Stimulated activated CD8-positive, alpha-beta memory T cell treated with anti-CD3 and anti-CD28 coated beads, Interleukin-2, amount 100 ng/mL, for 1 hour (primary cell): ENCODE measurements around the gene ZNF614.
"Not testable (repeated sequence)": the region's sequence is repeated elsewhere in the genome, so short reads cannot be mapped to it uniquely, and the experiment has no call there.

Experiments used
- DNase-seq, 2 donors: peaks; one replicate each; pipeline ENCODE4 v3.0.0-alpha.2; 2020; ENCODE audit warnings: low read depth in 2 of 2

The ZNF614 gene

DNA sequence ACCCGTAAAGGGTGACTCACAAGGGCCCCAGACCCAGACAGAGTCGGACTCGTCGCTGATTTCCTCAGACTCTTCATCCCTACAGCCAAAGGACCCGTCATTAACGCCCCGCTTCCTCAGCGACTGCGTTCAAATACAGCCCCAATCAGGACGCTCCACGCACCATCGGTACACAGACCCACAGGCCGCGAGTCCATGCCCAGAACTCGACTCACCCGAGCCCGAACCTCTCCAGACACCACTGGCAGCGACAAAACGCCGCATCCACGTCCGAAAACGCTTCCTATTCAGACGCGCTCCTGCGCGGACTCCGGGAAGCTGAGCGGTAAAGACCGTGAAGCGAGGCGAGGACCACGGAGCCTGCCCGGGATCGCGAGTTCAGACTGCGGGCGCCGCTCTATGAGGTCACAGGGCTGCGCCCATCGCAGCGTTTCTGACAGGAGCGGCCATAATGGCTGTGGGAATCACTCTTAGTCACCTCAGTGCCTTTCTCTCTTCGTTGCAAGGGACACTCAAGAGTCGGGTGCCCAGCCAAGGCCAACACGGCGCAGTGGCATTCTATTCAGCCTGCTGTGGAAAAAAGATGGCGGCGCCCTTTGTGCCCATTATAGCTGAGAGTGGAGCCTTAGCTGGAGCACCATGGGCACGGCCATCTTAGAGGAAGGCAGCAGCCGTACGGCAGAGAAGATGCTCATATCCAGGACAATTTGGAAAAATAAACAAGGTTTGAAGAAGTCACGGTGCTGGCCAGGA, at the start of gene ZNF614:
ZNF614 (minus strand) TSS at position 353 of the 753 bp plus-strand sequence. CDS start 2,634 bp downstream, outside the sequence.
- DNase-seq: peak; percentile 69 to 71

DNA sequence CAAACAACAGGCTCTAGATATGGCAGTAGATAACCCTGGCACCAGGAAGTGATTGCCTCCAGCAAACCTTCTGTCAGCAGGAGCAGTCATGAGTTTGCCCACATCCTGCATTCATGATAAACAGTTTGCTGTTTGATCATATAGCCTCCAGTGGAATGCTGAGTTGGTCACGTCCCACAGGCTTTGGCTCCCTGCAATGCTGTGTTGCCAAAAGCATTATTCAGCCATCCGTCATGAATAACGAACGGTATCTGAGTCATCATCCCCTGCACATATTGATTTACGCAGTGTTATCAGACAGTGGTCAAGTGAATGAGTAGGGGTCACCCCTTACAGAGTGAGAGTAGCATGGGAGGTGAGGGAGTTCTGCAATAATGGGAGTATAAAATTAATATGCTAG, 42.3 kb upstream of the ZNF614 start:
- DNase-seq: no peak

DNA sequence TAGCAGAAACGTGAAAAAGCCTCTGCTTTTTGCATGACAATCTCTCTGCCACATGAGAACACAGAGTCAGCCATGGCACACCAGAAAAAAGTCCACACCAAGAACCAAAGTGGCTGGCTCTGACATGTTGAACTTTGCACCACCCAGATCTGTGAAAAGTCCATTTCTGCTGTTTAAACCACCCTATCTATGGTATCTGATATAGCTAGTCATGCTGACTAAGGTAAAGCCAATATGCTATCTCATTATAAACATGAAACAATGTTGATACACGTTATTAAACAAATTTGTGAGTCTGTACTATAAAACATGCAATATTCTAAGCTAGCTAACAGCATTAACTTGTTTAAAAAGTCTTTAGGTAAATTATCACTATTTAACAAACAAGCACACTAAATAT, 41.5 kb upstream of the ZNF614 start:
- no peak for DNase-seq

DNA sequence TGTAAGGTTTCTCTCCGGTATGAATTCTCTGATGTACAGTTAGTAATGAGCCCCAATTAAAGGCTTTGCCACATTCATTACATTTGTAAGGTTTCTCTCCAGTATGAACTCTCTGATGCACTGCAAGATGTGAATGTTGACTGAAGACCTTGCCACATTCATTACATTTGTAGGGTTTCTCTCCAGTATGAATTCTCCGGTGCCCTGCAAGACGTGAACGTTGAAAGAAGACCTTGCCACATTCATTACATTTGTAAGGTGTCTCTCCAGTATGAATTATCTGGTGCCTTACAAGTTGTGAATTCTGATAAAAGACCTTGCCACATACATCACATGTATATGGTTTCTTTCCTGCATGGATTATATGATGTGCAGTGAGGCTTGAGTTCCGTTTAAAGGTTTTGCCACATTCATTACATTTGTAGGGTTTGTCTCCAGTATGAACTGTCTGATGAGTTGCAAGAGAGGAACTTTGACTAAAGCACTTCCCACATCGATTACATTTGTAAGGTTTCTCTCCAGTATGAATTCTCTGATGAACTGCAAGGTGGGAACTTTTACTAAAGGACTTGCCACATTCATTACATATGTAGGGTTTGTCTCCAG, 38.2 kb upstream of the ZNF614 start:
- DNase-seq: no peak

DNA sequence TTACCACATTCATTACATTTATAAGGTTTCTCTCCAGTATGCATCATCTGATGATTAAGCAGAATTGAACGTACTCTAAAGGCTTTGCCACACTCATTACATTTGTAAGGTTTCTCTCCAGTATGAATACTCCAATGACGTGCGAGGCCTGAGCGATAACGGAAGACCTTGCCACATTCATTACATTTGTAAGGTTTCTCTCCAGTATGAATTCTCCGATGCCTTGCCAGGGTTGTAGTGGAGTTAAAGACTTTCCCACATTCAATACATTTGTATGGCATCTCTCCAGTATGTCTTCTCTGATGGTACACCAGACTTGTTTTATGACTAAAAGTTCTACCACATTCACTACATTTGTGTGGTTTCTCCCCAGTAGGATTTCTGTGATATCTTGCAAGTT, 37.2 kb upstream of the ZNF614 start:
- no peak for DNase-seq

DNA sequence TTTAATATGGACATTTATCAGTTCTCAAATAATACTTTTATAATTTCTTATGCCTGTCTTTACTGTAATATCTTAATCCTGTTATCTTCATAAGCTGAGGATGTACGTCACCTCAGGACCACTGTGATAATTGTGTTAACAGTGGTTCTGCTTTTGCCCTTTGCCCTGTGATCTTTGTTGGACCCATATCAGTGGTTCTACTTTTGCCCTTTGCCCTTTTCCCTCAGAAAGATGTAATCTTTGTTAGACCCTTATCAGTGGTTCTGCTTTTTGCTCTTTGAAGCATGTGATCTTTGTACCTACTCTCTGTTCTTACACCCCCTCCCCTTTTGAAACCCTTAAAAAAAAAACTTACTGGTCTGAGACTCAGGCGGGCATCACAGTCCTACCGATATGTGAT, 28.3 kb upstream of the ZNF614 start:
- DNase-seq: not testable (repeated sequence)

DNA sequence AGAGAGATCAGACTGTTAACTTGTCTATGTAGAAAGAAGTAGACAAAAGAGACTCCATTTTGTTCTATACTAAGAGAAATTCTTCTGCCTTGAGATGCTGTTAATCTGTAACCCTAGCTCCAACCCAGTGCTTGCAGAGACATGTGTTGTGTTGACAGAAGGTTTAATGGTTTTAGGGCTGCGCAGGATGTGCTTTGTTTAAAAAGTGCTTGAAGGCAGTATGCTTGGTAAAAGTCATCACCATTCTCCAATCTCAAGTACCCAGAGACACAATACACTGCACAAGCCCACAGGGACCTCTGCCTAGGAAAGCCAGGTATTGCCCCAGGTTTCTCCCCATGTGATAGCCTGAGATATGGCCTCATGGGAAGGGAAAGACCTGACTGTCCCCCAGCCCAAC, 23.6 kb upstream of the ZNF614 start:
- not testable (repeated sequence) for DNase-seq

DNA sequence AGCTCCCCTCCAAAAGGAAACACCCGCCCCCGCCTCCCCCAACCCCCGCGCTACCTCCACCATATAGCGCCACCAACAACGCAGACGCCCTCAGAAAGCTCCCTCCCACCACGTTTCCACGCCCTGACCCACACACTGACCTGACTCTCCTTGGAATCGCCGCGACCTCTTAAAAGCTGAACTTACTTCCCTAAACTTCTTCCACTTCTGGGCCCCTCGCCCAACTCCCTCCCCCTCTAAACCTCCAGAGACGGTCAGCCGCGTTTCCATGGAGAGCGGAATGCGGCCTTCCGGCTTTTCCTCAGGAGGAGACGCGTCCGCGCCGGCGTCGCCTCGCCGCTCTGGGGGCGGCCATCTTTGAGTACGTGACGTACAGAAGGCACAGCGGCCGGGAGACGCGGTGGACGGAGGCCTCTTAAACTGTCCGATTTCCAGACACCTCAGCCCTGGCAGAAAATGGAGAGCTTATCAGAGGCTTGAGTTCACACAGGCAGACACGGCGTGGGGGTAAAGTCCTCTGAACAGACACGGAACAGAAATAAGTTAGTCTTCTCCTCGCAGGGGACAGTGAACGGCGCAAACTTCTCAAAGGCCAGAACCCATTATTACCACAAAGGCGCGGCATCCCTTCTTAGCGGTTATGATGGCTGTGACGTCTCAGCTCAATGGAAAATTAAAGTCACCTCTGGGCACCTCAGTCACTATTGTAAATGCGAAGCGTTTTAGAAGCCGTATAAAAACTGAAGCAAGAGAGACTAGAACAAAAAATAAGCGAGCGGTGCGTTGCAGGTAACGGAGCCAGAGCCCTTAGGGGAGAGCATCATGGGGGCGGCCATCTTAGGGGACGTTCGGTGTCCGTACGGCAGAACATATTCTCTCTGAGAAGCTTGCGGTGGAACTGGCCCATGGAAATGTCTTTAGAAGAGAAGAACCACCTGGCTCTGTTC, 20.6 kb upstream of the ZNF614 start, which contains the start of gene ZNF432:
ZNF432 (minus strand) TSS at position 284 of the 947 bp plus-strand sequence. CDS start 1,970 bp downstream, outside the sequence.
- DNase-seq: peak; percentile 61 to 68

DNA sequence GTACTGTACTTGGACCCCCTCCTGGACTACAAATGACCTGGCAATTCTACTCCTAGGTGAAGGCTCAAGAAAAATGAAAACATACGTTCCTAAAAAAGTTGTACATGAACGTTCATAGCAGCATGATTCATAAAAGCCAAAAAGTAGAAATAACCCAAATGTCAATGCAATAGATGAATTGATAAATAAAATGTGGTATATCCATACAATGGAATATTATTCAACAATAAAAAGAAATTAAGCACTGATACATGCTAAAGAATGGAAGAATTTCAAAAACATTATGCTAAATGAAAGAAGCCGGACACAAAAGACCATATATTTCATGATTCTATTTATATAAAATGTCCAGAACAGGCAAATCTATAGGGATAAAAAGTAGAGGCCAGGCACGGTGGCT, 11.0 kb upstream of the ZNF614 start:
- no peak for DNase-seq

DNA sequence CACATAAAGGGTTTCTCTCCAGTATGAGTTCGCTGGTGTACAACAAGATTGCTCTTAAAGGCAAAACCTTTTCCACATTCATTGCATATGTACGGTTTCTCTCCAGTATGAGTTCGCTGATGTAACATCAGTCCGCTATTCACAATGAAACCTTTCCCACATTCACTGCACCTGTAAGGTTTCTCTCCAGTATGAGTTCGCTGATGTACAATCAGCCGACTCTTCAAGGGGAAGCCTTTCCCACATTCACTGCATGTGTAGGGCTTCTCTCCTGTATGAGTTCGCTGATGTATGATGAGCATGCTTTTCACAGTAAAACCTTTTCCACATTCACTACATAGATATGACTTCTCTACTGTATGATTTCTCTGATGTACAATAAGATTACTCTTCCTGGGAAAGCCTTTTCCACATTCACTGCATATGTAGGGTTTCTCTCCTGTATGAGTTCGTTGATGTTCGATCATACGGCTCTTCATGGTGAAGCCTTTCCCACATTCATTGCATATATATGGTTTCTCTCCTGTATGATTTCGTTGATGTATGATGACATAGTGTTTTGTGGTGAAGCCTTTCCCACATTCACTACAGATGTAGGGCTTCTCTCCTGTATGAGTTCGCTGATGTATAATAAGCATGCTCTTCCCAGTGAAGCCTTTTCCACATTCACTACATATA, 6.0 kb upstream of the ZNF614 start:
- no peak for DNase-seq

DNA sequence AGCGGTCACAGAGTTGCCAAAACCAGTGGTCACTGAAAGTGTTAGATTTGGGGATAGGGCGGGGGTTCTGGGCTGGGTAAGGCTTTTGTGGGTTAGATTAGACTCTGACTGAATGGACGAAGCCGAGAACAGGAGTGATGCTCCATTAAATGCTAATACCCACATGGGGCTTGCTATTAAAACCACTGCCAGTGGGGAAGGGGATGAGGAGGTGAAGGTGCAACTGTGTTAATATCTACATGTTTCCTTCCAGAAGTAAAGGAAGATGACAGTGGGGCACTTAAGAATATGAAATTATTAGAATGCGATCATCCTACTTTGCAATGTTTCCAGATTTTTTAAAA, 573 bp upstream of the ZNF614 start:
- no peak for DNase-seq

DNA sequence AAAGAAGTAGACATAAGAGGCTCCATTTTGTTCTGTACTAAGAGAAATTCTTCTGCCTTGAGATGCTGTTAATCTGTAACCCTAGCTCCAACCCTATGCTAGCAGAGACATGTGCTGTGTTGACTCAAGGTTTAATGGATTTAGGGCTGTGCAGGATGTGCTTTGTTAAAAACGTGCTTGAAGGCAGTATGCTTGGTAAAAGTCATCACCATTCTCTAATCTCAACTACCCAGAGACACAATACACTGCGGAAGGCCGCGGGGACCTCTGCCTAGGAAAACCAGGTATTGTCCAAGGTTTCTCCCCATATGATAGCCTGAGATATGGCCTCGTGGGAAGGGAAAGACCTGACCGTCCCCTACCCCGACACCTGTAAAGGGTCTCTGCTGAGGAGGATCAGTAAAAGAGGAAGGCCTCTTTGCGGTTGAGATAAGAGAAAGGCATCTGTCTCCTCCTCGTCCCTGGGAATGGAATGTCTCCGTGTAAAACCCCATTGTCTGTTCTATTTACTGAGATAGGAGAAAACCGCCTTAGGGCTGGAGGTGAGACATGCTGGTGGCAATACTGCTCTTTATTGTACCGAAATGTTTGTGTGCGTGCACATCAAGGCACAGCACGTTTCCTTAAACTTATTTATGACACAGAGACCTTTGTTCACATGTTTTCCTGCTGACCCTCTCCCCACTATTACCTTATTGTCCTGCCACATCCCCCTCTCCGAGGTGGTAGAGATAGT, 1.8 kb downstream of the ZNF614 start:
- not testable (repeated sequence) for DNase-seq

DNA sequence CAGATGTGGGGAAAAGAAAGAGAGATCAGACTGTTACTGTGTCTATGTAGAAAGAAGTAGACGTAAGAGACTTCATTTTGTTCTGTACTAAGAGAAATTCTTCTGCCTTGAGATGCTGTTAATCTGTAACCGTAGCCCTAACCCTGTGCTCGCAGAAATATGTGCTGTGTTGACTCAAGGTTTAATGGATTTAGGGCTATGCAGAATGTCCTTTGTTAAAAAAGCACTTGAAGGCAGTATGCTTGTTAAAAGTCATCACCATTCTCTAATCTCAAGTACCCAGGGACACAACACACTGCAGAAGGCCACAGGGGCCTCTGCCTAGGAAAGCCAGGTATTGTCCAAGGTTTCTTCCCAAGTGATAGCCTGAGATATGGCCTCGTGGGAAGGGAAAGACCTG, 3.7 kb downstream of the ZNF614 start:
- DNase-seq: not testable (repeated sequence)

DNA sequence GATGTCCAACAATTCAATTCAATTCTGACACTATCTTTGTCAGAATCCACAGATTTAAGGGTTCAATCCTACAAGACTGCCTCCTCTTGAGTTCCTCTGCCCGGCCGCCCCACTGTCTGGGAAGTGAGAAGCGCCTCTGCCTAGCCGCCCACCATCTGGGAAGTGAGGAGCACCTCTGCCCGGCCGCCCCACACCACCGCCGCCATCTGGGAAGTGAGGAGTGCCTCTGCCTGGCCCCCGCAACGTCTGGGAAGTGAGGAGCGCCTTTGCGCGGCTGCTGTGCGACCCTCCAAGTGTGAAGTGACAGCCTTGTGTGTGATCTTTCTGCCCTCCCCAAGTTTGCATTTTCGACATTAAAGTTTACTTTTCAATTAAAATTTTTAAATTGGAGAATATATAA, 6.0 kb downstream of the ZNF614 start:
- DNase-seq: no peak

DNA sequence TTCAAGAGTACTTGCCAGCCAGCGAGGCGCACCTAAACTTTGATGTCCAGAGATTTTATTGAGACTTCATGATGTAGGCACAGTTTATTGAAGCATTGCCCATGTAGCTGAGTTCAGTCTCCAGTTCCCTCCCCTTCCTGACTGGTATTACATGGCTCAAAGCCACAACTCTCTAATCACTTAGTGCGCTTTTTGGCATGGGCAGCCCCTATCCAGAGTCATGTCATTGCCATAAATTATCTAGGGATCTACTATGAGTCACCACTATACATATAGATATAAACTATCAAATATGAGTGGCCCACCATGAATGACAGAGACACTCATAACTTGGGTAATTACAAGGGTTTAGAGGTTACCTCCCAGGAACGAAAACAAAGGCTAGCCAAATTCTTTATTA, 7.7 kb downstream of the ZNF614 start:
- no peak for DNase-seq

DNA sequence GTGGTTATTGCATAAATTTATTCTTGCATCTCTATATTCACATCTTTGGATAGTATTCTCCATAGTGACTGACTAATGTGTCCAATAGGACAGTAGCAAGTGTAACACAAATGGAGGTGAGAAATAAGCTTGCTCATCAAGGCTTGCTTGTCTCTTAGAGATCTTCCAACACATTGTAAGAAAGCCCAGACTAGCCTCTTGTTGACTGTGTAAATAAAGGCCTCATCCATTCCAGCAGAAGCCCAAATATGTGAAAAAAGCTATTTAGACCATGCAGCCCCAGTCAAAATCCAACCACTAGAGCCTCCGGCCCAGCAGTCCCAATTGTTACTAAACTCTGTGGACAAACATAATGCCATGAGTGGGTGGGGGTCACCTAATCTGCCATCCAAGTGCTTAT, 17.5 kb downstream of the ZNF614 start:
- DNase-seq: no peak

DNA sequence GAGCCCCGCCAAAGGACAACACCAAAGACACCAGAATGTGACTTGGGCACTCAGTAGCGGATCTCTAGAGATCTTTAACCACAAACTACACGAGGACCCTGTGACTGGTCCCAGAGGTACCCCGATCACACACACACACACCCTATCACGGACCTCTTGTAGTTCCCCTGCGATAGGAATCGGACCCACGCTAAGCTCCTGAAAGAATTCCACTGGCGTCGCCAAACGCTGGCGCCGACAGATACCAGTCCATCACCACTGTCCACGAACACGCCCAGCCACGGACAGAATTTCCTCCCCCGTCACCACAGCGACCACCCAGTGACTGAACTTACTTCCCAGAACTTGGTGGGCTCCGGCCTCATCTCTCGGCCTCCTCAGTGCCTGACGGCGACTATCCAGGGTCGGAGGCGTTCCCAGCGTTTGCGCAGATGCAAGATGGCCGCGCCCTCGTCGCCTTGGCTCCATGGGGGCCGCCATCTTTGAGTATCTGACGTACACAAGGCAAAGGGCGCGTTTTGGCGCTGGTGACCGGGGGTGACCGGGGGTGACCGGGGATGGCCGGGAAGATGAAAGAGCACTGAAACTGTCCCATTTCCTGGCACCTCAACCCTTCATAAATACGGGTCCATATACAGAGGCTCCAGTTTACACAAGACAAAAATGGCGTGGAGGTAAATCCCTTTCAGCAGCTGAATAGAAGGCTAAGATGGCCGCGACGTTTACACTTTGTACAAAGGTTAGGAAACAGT, 20.2 kb downstream of the ZNF614 start, which contains the start of gene ZNF615:
ZNF615 (minus strand) TSS at position 406 of the 752 bp plus-strand sequence. CDS start 4,500 bp downstream, outside the sequence.
- peak; percentile 78 to 81 for DNase-seq

DNA sequence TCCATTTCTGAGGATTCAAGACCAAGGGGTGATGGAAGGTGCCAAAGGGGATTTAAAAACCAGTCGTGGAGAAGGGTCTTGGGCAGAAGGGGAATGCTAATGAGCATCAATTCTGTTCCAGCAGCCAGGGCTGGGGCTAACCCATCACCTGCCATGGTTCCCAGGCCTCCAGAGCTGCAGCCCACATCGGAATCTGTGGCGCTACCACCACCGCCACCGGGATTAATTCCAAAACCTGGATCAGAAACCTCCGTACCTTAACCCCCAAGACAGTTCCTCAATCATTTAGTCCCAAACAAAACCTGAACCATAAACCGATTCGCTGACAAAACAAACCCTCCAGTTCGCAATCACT, 20.8 kb downstream of the ZNF614 start:
- no peak for DNase-seq

DNA sequence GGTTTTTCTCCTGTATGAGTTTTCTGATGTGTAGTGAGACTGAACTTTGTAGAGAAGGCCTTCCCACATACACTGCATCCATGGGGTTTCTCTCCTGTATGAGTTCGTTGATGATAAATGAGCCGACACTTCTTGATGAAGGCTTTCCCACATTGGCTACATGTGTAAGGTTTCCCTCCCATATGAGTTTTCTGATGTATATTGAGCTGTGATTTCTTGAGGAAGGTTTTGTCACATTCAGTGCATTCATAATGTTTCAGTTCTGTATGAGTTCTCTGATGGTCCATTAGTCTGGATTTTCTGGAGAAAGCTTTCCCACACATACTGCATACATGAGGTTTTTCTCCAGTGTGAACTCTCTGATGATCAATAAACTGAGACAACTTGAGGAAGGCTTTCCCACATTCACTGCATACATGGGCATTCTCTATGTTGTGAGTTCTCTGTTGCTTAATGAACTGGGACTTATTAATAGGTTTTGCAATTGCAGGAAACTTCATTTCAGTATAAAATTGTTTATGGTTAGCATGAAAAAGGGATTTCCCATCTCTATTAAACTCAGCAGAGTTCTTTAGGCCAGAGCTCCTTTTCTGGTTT, 34.0 kb downstream of the ZNF614 start:
- no peak for DNase-seq

DNA sequence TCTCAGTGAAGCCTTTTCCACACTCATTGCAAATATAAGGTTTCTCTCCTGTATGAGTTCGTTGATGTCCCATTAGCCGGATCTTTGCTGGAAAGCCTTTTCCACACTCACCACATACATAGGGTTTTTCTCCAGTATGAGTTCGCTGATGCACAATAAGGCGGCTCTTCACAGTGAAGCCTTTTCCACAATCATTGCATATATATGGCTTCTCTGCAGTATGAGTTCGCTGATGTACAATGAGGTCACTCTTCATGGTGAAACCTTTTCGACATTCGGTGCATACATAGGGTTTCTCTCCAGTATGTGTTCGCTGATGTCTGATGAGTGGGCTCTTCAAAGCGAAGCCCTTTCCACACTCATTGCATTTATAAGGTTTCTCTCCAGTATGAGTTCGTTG, 34.8 kb downstream of the ZNF614 start:
- DNase-seq: no peak
